ENCODE results near the gene SWAP70.

The SWAP70 gene

DNA sequence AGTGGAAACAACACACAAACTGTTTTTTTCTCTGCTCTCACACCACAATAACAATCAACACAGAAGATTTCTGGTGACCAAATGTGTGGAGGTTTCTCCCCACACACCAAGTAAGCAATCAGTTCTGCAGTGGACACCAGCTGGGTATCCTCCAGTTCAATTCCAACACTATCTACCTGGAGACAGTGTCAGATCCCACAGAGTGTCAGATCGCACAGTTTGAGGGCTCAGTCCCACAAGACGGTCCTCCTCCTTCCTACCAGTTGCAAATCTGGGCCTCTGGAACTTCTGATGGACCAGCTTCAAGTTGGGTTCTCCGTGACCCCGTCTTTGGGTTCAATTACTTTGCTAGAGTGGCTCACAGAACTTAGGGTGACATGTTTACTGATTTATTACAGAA, 9.0 kb downstream of the SWAP70 start:
- Histone ChIP-seq H3K4me3 (ENCODE audit: low read depth, low read length) (no peak overlapping the region), H3K27me3 (ENCODE audit: insufficient read depth, low read depth, severe bottlenecking) (no peaks in the 10 kb centered on the region), H3K9me3 (ENCODE audit: severe bottlenecking) (no peaks in the 10 kb centered on the region), H3K36me3 (no peaks in the 10 kb centered on the region), H3K27ac (no peak overlapping the region)
- no peak for DNase-seq
- TF ChIP-seq, protein P1, sequence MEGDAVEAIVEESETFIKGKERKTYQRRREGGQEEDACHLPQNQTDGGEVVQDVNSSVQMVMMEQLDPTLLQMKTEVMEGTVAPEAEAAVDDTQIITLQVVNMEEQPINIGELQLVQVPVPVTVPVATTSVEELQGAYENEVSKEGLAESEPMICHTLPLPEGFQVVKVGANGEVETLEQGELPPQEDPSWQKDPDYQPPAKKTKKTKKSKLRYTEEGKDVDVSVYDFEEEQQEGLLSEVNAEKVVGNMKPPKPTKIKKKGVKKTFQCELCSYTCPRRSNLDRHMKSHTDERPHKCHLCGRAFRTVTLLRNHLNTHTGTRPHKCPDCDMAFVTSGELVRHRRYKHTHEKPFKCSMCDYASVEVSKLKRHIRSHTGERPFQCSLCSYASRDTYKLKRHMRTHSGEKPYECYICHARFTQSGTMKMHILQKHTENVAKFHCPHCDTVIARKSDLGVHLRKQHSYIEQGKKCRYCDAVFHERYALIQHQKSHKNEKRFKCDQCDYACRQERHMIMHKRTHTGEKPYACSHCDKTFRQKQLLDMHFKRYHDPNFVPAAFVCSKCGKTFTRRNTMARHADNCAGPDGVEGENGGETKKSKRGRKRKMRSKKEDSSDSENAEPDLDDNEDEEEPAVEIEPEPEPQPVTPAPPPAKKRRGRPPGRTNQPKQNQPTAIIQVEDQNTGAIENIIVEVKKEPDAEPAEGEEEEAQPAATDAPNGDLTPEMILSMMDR (IDR thresholded peaks at IDR 0.05; ENCODE audit: low read depth, low read length) = no peak

DNA sequence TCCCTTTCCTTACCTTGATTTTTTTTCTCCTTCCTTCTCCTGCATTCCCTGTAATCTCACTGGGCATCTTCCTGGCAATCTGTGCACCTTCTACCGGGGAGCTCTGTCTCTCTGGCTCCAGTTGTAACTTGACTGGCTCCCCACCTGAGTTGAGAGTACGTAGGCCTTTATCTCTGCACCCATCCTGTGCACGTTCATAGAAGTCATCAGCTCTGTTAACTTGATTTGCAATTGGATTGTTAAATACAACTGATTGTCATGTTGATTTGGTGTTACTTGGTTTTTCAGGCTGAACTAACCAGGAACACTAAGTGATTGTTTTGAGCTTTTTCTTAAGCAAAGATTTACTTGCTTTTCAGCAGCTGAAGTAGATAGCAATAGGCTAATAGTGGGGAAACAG, 11.8 kb downstream of the SWAP70 start:
- H3K27ac ChIP-seq = no peak overlapping the region

DNA sequence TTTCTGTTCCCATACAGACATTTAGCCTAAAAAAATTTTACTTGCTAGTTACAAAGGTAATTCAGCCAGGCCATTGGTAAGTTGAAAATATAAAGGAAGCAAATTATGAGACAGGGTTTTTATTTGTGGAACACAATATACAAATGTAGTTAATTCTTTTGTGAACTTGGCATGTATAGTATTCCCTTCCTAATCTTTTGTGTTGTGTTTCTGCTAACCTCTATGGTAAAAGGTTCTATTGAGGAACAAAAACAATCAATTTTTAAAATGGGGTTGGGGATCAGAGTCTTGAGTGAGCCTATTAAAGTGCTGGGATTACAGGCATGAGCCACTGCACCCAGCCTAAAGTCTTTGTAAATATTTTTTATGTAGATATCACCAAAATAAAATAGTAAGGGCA, 14.1 kb downstream of the SWAP70 start:
- H3K27ac ChIP-seq = no peak overlapping the region

More for the DNA sequence above, 11.8 kb downstream of the SWAP70 start:
- no peak for DNase-seq
- H3K36me3 ChIP-seq = no peaks in the 10 kb centered on the region
- no peaks in the 10 kb centered on the region for H3K9me3 ChIP-seq (ENCODE audit: severe bottlenecking)
- no peak overlapping the region for H3K4me3 ChIP-seq (ENCODE audit: low read depth, low read length)
- TF ChIP-seq, protein P1 (IDR thresholded peaks at IDR 0.05; ENCODE audit: low read depth, low read length) = no peak
- no peaks in the 10 kb centered on the region for H3K27me3 ChIP-seq (ENCODE audit: insufficient read depth, low read depth, severe bottlenecking)

DNA sequence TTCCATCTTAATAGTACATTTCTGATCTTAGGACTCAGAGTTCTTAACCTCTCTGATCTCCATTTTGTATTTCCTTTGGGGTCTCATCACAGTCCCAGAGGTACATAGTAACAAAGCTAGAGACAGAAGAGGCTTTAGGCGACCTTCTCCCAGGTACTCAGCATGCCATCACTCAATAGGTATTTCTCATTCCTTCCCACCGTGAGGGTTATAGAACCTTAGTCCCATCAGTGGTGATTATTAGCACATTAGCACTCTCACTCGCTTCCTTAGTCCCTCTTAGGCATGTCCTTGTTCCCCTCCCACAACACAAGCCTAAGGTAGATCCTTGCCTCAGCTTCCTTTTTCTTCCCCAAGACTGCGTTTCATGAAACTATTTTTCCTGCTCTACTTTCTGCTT, 14.7 kb downstream of the SWAP70 start:
- TF ChIP-seq, protein P1 (IDR thresholded peaks at IDR 0.05; ENCODE audit: low read depth, low read length) = no peak
- H3K27ac ChIP-seq = no peak overlapping the region
- H3K9me3 ChIP-seq (ENCODE audit: severe bottlenecking) = no peaks in the 10 kb centered on the region
- no peaks in the 10 kb centered on the region for H3K36me3 ChIP-seq
- H3K4me3 ChIP-seq (ENCODE audit: low read depth, low read length) = no peak overlapping the region
- no peak for DNase-seq
- H3K27me3 ChIP-seq (ENCODE audit: insufficient read depth, low read depth, severe bottlenecking) = no peaks in the 10 kb centered on the region

More for the DNA sequence above, 14.1 kb downstream of the SWAP70 start:
- H3K36me3 ChIP-seq = no peaks in the 10 kb centered on the region
- H3K27me3 ChIP-seq (ENCODE audit: insufficient read depth, low read depth, severe bottlenecking) = no peaks in the 10 kb centered on the region
- H3K9me3 ChIP-seq (ENCODE audit: severe bottlenecking) = no peaks in the 10 kb centered on the region
- no peak overlapping the region for H3K4me3 ChIP-seq (ENCODE audit: low read depth, low read length)
- no peak for DNase-seq
- TF ChIP-seq, protein P1 (IDR thresholded peaks at IDR 0.05; ENCODE audit: low read depth, low read length) = no peak

DNA sequence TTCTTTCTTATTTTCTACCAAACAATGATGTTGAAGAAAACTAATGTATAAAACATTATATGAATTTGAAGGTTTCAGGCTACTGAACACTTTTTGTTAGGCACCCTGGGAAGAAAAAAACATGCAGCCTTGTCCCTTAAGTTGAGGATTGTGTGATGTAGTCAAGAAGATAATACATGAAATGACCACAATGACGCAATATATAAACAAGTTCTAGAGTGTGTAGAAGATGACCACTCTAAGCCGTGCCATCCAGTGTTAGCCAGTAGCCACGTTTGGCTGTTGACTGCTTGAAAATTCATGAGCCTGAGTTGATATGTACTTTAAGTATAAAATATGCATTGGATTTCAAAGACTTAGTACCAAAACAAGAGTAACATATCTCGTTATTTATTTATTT, 16.2 kb downstream of the SWAP70 start:
- Histone ChIP-seq H3K27ac (no peak overlapping the region), H3K9me3 (ENCODE audit: severe bottlenecking) (no peaks in the 10 kb centered on the region), H3K36me3 (no peaks in the 10 kb centered on the region), H3K27me3 (ENCODE audit: insufficient read depth, low read depth, severe bottlenecking) (no peaks in the 10 kb centered on the region), H3K4me3 (ENCODE audit: low read depth, low read length) (no peak overlapping the region)
- TF ChIP-seq, protein P1 (IDR thresholded peaks at IDR 0.05; ENCODE audit: low read depth, low read length) = no peak
- no peak for DNase-seq

DNA sequence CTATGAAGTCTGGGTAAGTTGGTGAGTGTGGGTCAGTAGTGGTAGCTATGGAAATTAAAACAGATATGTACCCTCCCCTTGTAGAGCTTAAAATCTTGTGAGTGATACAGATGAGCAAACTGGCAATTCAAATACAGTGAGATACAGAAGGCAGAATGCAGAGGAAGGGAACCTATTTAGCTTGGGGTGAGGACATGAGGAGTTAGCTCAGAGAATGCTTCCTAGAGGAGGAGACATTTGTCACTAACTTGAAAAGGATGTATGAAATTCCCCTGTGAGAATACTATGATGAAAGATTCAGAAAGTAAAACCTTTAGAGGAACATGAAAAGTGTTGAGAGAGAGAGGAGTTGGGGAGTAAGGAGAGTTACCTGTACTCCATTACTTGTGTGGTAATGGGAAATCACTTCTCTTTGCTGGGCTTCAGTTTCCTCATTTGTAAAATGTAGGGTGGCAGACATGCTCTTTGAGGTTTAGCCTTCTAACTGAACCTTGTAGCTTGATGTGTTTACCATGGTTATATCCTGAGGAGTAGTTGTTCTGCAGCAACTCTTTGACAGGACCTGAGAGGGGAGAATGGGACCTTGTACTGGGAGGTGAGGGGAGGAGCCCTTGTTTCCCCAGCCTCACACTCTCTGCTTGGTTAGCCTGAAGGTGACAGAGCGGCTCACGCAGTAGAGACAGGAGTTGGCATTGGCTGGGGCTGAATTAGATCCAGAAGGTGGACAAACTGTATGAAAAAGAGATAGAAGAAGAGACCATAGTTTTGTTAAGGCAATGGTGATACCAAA, 17.9 kb downstream of the SWAP70 start:
- Histone ChIP-seq H3K27ac (no peak overlapping the region), H3K9me3 (ENCODE audit: severe bottlenecking) (no peaks in the 10 kb centered on the region), H3K4me3 (ENCODE audit: low read depth, low read length) (no peak overlapping the region), H3K36me3 (no peaks in the 10 kb centered on the region), H3K27me3 (ENCODE audit: insufficient read depth, low read depth, severe bottlenecking) (no peaks in the 10 kb centered on the region)
- TF ChIP-seq, protein P1 (IDR thresholded peaks at IDR 0.05; ENCODE audit: low read depth, low read length) = no peak
- no peak for DNase-seq
